Inferior parietal cortex (tissue), 1 donor: ENCODE measurements around the gene NOXRED1.
A peak's percentile ranks its signal among the peaks of the same experiment; 100 is the strongest.
"Not testable (repeated sequence)": the region's sequence is repeated elsewhere in the genome, so short reads cannot be mapped to it uniquely, and the experiment has no call there.

Experiments used
- DNase-seq: peaks from one replicate; pipeline ENCODE4 v3.0.0-alpha.2; 2016; ENCODE audit errors: extremely low spot score

Gene NOXRED1, protein sequence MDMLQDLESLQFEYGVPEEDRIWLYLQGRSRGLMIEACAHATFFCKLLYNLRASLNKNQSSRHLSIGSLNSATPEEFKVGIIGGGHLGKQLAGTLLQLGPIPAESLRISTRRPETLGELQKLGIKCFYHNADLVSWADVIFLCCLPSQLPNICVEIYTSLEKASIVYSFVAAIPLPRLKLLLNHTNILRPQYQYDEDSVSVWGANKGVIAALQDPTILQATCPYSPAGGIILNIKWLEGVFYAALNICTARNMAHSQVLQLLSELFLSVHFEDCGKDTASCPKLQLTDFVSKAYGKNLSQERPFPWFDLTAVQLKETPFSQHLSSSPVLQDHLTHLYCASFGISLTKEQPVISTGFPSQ

DNA sequence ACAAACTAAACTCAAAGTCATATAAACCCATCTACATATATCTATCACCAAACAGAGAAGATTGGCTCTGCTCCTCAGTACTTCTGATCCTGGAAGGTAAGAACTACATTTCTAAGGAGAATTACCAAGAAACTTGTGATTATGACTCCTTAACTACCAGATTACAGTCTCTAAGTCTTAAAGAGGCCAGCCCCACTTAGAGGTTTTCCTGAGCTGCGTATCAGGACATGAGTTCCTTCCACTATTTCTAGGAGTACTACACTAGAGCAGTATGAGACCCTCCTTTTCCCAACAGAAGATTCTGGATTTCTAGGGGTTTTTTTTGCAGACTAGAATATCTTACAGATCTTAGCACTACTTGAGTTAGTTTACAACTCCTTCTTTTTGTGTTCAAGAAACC, at the start of gene NOXRED1:
NOXRED1 (minus strand) TSS at position 101 of the 400 bp plus-strand sequence. CDS start 634 bp downstream, outside the sequence.
- no peak for DNase-seq

DNA sequence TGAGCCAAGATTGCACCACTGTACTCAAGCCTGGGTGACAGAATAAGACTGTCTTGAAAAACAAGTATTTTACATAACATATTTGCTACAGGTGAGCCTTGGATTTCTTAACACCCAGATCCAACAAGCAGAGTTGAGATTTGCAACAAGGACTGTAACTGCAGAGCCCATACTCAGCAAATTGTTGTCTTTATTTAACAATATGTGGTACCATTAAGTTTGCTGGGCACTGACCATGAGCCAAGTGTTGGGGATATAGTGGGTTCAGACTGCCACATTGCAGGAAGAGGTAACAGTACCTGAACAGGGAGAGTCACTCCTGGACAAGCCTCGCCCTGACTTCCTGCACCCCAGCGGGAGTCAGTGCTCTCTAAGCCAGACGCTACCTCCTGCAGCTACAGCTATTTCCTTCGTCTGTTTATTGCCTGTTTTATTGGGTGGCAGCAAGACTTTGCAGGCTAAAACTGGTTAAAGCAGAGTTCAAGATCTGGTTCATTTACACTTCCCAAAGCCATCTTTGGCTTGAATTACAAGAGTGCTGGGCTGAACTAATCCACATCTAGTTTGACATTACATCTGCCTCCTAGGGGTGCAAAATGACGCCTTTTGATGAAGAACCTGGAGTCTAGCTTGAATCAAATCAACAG, 47.0 kb upstream of the NOXRED1 start:
- no peak for DNase-seq

DNA sequence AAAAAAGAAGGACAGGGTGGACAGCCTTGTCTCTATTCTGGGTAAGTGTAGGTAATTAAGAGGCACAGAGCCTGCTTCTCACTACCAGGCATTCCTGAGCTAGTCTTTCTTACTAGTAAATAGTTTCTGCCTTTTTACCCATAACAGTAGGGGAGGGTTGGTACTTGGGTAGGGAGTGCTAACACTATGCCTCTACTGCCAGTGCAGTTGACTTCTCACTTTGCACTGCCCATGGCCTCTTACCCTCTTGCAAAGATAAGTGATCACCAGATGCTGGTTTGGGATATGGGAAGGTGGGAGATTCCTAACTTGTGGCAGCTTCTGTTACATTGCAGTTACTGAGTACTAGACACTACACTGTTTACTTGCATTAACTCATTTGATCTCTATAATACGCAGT, 46.2 kb upstream of the NOXRED1 start:
- no peak for DNase-seq

DNA sequence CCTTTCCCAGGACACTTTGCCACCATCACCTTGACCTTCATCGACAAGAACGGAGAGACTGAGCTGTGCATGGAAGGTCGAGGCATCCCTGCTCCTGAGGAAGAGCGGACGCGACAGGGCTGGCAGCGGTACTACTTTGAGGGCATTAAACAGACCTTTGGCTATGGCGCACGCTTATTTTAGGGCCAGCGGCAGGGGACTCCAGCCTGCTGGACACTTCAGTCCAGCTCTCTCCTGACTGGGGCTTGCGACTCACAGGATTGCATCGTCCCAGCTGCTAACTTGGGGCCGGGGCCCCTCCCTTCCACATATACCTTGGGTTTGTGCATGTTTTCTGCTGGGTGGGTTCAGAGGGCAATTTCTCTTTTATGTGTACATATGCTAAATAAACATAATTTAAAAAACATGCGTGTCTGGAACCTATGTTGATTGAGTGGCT, 45.8 kb upstream of the NOXRED1 start:
- no peak for DNase-seq

DNA sequence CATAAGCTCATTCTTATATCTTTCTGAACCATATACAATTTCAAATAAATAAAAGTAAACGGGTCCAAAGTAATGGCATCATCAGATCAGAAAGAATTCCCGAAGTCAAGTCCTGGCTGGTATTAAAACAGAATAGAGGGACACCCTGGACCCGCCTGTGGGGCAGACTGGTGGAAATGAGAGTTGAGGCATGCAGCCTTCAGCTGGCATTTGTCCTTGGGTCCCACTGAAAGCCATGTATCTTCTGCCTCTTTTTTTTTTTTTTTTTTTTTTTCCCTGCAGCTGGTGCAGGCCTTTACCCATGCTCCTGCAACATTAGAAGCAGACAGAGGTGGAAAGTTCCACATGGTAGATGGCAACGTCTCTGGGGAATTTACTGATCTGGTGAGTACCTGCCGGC, 44.5 kb upstream of the NOXRED1 start:
- DNase-seq: no peak

DNA sequence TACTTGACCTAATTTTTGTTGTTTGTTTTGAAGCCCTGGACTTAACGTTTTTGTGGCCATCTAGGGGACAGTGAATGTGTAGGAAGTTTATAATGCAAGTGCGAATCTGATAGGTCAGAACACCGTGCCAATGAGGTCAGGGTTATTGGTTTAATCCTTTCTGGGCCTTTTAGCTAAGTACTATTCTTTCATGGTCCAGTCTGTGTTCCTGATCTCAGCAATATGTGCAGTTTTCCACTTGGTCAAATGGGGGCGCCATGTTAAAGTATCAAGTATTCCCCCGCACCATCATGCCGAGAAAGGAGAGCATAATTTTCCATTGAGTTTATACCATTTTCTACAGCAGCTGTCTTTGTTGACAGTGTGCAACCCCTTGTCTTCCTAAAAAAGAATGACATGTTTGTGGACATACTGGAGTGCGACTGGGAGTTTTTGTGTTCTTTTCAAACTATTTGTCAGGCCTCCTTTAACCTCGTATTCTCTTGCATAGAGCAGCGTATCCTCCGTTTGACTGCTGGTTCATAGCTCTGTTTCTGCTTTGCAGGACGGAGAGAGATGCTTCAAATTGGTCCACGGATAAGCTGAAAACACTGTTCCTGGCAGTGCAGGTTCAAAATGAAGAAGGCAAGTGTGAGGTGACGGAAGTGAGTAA, 35.9 kb upstream of the NOXRED1 start:
- peak; percentile 84 for DNase-seq

DNA sequence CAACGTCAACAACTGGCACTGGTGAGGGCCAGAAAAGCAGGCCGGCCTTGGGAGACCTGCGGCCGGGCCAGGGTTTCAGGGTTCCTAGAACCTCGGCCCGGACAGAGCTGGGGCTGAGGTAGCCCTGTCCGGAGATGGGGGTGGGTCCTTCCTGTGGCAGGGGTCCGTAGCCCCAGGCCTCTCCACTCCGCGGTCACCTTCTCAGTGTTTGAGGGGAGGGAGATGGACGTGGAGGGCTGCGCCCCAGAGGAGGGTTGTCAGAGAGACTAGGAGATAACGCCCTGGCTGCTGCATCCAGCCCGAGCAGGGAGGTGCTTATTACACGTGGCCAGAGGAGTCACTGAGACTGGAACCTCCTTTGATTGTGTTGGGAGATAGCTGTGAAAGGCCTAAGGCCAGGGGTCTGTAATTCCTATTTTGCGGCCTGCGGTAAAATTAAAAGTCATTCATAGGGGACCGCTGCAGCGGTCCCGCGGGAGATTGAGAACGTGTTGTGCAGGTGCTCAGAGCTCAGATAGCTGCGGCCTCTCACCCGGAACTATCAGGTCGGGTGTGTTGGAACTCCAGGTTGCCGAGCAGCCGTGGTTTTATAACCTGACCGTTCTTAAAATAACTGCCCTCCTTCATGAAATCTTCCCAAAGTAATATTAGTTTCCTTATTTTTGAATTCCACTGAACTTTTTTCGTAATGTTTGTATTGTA, 35.1 kb upstream of the NOXRED1 start:
- DNase-seq: peak; percentile 18

DNA sequence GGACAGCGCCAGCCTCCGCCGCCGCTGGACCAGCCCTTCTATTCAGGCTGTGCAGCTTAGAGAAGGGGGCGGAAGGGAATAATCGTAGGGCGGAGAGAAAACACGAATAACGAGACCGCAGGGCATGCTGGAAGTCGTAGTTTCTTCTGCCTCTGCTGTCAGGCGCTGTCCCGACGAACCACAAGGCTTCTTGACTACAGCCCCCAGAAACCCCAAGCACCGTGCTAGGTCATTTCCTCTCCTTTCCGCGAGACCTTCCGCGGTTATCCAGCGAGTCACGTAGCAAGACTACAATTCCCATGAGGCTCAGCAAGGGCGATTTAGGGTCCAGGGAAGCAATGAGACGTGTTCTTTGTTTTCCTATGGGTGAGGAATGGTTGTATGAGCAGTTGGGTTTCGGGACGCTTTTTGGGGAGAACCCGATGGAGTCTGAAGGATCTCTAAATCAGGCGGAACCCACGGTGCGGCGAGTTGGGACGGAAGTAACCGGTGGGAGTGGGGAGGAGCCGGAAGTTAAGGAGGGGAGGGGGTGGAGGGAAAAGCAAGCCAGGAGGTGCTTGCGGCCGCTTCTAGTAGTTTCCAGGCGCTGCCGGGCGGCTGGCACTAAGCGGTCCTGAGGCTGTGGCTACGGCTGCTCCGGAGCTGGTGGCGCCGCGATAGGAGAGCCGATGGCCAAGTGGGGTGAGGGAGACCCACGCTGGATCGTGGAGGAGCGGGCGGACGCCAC, 34.4 kb upstream of the NOXRED1 start, which contains the start of the genes AHSA1 and VIPAS39:
AHSA1 (plus strand) TSS at position 572 of the 727 bp plus-strand sequence; CDS start at position 669, 97 bp downstream.
VIPAS39 (minus strand) TSS at position 80 of the 727 bp plus-strand sequence. CDS start 3,499 bp downstream, outside the sequence.
- peak; percentile 98 for DNase-seq

DNA sequence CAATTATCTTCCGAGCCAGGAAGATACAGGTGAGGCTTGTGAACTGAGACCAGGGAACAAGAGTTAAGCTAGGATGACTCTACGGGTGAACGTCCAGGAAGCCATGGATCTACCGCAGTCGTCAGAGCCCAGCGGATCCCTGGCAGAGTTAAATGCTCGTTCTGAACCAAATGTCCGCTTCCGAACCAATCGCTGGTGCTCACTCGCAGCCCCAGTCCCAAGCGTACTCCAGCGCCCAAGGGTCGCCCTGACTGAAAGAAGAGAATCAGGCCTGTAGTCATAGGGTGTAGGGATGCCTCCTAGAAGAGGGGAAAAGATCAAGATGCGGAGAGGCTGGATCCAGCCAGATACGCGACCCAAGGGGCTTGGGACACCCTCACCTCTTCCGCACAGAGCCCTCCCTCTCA, 33.8 kb upstream of the NOXRED1 start:
- DNase-seq: no peak

DNA sequence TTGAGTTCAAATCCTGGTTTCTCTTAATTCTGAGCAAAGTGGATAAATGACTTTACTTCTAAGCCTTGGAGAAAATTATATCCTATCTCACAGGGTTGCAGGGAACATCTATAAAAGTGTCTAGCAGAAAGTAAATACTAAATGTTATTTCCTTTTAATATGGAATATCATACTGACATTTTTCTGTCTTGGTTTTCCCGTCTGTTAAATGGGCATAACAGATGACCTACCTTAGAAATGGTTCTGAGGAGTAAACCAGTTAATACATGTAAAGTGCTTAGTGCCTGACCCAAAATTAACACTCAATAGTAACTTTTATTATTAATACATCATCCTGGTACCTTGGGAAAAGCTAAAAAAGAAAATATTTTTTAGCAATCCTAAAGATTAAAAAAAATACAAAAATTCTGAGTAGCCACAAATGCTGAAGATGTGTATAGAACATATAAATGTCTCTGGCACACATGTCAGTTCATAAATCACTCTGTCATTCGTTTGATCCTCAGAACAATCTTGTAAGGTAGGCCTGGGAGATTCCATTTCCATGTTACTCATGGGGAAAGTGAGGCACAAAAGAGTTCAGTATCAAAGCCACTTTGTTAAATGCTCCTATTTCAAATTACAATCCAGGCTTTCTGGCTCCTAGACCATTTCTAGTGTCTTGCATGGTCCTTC, 32.8 kb upstream of the NOXRED1 start:
- no peak for DNase-seq

DNA sequence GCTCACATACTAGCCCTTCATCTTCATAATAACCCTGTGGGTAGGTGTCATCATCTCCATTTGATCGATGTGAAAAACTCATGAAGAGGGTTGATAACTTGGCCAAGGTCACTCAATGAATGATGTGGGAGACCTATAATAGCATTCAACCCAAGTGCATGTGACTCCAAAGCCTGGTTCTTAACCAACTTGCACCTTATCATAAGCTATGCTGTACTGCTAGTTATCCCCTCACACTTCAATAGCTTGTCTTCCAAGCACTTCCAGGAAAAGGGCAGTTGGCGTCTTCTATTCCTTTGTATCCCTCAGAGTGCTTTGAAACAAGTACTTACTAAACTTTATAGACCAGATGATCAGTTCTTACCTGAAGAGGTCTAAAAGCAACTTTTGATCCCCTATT, 18.9 kb upstream of the NOXRED1 start:
- DNase-seq: no peak

DNA sequence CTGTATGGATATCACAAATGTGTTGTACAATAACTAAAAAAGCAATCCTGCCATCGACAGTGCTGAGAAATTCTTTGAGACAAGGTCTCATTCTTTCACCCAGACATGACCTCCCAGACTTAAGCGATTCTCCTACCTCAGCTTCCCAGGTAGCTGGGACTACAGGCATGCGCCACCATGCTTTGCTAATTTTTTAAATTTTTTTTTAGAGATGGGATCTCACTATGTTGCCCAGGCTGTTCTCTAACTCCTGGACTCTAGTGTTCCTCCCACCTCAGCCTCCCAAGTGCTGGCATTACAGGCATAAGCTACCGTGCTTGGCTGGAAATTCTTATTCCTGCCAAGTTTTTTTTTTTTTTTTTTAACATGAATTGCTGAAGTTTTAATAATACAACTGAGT, 16.5 kb upstream of the NOXRED1 start:
- no peak for DNase-seq

DNA sequence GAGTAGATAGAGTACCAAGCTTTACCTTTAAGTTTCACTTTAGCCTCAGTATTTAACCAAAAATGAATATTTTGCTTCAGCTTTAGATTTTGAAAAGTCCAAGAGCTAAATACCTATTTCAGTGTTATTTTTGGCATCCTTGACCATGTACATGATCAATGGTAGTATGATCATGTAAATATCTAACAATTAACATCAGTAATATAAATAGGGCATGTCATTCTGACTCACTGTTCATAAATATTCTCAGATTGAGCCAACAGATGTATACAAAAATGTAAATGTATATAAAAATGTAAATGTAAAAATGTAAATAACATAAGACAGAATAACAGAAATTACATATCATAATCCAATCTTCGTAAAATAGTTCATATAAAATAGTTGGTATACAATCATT, 15.3 kb upstream of the NOXRED1 start:
- no peak for DNase-seq

DNA sequence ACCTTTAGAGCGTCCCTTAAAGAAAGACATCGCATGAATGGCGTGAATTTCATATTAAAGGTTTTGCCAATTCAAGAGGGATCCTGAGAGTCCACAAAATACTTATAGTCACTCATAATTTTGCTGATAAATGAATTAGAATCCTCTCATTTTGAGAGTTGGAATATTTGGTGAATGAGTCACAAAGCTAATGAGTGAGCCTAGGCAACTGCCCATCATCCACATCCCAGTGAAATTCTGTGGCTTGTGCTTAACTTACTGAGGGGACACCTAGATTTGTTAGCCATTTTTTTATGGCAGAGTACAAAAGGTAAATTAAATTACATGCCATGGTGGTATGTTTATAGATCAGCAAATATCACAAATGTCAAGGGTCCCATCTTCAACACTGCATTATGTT, 12.7 kb upstream of the NOXRED1 start:
- no peak for DNase-seq

DNA sequence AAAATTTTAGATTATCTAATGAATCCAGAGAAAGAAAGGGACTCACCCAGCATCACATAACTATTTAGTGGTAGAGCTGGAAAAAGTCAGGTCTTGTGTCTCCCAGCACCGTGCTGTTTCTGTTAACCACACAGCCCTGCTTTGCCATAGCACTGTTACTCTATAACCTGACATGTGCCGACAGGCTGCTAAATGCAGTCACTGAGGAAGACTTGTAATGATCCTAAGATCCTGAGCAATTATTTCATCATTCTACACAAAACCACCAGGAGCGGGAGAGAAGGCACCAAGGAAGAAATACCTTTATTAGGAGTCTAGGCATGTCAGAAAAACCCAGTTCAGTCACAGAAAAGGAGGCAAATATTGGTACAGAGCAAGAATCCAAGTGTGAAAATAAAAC, 3.1 kb upstream of the NOXRED1 start:
- no peak for DNase-seq

DNA sequence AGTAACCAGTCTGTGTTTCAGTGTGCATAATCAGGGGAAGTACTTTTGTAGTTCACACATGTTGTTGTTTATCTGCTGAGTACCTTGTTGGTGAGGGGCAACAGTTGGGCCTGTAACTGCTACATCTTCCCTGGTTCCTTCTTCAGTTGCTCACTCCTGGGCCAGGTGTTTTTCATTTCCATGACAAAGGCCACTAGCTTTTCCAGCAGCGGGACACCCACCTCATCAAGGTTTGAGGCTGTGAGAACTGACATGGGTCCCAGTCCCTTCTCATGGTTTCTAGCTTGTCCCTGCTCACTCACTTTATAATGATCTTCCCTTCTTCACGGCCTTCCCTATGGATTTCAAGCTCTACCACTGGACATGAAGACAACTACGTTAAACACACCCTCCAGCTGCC, 1.5 kb upstream of the NOXRED1 start:
- DNase-seq: no peak

DNA sequence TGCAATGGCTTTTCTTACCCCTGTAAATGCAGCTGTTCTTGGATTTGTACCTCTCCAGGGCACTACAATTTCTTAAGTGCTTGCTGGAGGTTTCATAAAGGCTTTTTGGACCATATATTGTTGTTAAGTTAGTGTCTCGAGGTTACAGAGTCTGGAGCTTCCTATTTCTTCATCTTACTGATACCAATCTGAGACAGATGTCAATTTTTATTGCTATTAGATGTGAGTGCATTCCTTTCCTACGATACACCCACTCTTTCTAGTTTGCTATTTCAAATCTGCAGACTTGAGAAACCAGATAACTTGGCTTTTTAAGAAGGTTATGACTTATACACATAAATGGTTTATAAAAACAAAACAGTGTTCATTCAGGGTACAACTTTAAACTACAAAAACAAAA, 2.1 kb downstream of the NOXRED1 start:
- DNase-seq: no peak

DNA sequence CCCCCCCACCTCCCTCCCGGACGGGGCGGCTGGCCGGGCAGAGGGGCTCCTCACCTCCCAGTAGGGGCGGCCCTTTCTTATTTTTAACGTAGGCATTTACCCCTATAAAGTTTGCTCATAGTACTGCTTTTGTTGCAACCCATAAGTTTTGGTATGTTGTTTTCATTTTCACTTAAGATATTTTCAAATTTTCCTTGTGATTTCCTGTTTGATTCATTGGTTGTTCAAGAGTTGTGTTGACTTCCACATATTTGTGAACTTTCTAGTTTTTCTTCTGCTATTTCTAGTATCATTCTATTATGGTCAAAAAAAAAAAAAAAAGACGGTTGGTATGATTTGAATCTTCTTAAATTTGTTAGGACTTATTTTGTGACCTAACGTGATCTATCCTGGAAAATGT, 6.5 kb downstream of the NOXRED1 start:
- DNase-seq: no peak

DNA sequence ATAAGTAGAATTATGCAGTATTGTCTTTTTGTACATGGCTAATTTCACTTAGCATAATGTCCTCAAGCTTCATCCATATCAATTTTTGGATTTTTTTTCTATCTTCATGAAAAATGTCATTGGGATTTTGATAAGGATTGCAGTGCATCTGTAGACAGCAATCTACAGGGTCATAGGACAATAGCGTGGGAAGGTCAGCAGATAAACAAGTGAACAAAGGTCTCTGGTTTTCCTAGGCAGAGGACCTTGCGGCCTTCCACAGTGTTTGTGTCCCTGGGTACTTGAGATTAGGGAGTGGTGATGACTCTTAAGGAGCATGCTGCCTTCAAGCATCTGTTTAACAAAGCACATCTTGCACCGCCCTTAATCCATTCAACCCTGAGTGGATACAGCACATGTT, 7.2 kb downstream of the NOXRED1 start:
- DNase-seq: not testable (repeated sequence)

DNA sequence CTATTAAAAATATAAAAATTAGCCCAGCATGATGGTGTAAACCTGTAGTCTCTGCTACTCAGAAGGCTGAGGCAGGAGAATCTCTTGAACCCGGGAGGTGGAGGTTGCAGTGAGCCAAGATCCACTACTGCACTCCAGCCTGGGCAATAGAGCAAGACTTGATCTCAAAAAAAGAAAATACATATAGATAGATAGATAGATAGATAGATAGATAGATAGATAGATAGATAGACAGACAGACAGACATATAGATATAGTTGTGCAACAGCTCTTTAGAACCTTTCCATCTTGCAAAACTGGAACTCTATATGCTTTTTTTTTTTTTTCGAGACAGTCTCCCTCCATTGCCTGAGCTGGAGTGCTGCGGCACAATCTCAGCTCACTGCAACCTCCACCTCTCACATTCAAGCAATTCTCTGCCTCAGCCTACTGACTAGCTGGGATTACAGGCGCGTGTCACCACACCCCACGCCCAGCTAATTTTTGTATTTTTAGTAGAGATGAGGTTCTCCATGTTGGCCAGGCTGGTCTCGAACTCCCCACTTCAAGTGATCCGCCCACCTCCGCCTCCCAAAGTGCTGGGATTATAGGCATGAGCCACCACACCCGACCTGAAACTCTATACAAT, 7.8 kb downstream of the NOXRED1 start:
- DNase-seq: not testable (repeated sequence)
